HL-60 (cell line): ENCODE results near the gene MARCHF2.

Source experiments
- CTCF ChIP-seq: IDR thresholded peaks from one replicate; pipeline ENCODE4 v1.5.1; 2011; ENCODE audit warnings: low read length, control low read depth, inconsistent platforms; ENCODE audit not compliant: insufficient read depth
- GABPA ChIP-seq: IDR thresholded peaks from 2 replicates; pipeline ENCODE4 v1.6.1; 2012; ENCODE audit warnings: low read depth
- POLR2AphosphoS5 ChIP-seq: IDR thresholded peaks from 2 replicates; pipeline ENCODE4 v1.6.1; 2012; ENCODE audit warnings: low read depth
- SPI1 ChIP-seq: IDR thresholded peaks from 2 replicates; pipeline ENCODE4 v1.6.1; 2012; ENCODE audit warnings: low read depth, mild to moderate bottlenecking, borderline replicate concordance

GRCh38 chr19:8488365-8488764 lies 75.3 kb downstream of the MARCHF2 start:
- TF ChIP-seq CTCF (no peak), POLR2AphosphoS5 (no peak; the same call in 1 of the 2 replicates), GABPA (no peak), SPI1 (no peak)
